IPS DF 4.7 (cell line): Measurements from ENCODE around the gene SPATA45.

Experiments used
- DNase-seq: peaks from one replicate; pipeline ENCODE4 v3.0.0-alpha.2; 2013; ENCODE audit warnings: low spot score; ENCODE audit errors: extremely low read depth

The SPATA45 gene

GRCh38 chr1:212782422-212783154, 64.9 kb downstream of the SPATA45 start:
- DNase-seq = no peak

GRCh38 chr1:212781225-212781624, 66.2 kb downstream of the SPATA45 start:
- no peak for DNase-seq

GRCh38 chr1:212780759-212781158, 66.7 kb downstream of the SPATA45 start:
- no peak for DNase-seq
